OCI-LY7 (cell line): ENCODE data around the gene PFDN1.

ENCODE experiments used
- CTCF ChIP-seq: fragments of 200-600 bp; sonication (generic); conservative IDR thresholded peaks from 2 replicates; pipeline ENCODE4 v1.5.1; 2014; ENCODE audit warnings: mild to moderate bottlenecking, antibody characterized with exemption, low read length, moderate library complexity, mixed read lengths
- EZH2phosphoT487 ChIP-seq: fragments of 200-600 bp; sonication (generic); IDR thresholded peaks from 2 replicates; pipeline ENCODE4 v1.6.1; 2018; ENCODE audit warnings: low read depth, borderline replicate concordance, mild to moderate bottlenecking, mixed run types, antibody characterized with exemption, low read length, moderate library complexity, mixed read lengths

- TF ChIP-seq CTCF (no peak), EZH2phosphoT487 (no peak)
Measured at GRCh38 chr5:140340605-140341121, 37.8 kb upstream of the PFDN1 start.
